EH (cell line): ENCODE results near the gene SPSB4.
A peak's percentile ranks its signal among the peaks of the same experiment; 100 is the strongest.
"Not testable (repeated sequence)": the region's sequence is repeated elsewhere in the genome, so short reads cannot be mapped to it uniquely, and the experiment has no call there.

ENCODE experiments used
- DNase-seq: peaks from one replicate; pipeline ENCODE4 v3.0.0-alpha.2; 2015; ENCODE audit warnings: low read depth

SPSB4 gene

DNA sequence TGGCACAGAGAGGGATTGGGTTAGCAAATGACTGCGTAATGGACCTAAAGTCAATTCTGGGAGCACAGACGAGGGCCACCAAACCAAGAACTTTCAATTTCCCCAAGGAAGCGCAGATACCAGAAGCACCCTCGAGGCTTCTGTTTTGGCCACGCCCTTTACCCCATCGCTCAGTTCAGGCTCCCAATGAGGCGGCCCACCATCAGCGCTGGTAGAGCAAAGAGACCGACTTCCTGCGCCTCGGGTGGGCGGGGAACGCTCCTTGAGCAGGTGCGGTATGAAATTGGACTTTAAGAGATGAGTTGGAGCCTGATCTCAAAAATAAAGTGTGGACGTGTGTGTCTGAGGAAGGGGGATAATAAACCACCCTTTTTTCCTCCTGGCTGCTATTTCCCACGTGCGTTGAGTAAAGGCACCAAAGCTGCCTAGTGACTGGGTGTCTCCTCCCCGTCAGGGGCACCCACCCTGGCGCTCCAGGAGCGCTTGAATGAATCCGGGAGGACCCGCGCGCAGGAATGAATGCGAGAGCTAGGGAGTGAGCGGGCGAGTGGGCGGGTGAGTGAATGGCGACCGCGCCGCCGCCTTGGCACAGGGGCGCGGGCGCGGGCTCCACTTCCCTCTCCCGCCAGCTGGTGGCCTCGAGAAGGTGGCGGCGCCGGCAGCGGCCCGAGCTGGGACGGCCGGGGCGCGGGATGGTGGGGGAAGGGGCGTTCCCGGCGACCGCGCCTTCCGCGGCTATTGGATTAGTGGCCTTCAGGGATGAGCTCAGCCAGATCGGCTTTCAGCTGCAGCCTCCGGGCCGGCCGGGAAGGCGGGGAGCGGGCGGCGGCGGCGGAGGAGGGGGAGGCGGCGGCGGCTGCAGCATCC, at the start of gene SPSB4:
Gene SPSB4 (plus strand): TSS at position 772 of the 867 bp plus-strand sequence. CDS start 14,758 bp downstream, outside the sequence.
- peak; percentile 66 for DNase-seq

DNA sequence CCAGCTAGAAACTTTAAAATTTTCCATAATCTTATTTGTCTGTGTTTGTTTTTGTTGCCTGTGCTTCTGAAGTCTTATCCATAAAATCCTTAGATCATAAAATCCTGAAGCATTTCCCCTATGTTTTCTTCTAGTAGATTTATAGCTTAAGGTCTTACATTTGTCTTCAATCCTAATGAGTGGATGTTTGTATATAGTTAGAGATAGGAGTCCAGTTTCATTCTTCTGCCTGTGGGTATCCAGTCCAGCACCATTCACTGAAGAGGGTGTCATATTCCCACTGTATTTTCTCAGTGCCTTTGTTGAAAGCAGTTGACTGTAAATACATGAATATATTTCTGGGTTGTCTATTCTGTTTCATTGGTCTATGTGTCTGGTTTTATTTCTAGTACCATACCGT, 44.8 kb upstream of the SPSB4 start:
- no peak for DNase-seq

GRCh38 chr3:141009496-141009895, 41.7 kb upstream of the SPSB4 start:
- DNase-seq = no peak

- peak; percentile 60 for DNase-seq
These were observed 39.7 kb upstream of the SPSB4 start for GRCh38 chr3:141011232-141011996.

DNA sequence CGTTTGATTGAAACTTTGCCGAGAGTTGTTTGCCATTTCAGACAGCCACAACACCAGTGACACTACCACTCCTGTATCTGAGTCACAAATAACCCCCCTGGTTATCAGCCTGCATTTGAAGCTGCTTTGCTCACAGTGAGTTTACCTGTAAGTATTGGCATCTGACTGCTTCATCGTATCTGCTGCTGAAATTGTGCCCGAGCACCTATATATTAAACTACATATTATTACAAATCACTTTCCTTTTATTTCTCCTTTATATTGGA, 39.2 kb upstream of the SPSB4 start:
- DNase-seq = no peak

- DNase-seq = peak; percentile 13
These were observed 38.6 kb upstream of the SPSB4 start for GRCh38 chr3:141012571-141012970.

GRCh38 chr3:141015481-141015880, 35.7 kb upstream of the SPSB4 start:
- DNase-seq = no peak

DNA sequence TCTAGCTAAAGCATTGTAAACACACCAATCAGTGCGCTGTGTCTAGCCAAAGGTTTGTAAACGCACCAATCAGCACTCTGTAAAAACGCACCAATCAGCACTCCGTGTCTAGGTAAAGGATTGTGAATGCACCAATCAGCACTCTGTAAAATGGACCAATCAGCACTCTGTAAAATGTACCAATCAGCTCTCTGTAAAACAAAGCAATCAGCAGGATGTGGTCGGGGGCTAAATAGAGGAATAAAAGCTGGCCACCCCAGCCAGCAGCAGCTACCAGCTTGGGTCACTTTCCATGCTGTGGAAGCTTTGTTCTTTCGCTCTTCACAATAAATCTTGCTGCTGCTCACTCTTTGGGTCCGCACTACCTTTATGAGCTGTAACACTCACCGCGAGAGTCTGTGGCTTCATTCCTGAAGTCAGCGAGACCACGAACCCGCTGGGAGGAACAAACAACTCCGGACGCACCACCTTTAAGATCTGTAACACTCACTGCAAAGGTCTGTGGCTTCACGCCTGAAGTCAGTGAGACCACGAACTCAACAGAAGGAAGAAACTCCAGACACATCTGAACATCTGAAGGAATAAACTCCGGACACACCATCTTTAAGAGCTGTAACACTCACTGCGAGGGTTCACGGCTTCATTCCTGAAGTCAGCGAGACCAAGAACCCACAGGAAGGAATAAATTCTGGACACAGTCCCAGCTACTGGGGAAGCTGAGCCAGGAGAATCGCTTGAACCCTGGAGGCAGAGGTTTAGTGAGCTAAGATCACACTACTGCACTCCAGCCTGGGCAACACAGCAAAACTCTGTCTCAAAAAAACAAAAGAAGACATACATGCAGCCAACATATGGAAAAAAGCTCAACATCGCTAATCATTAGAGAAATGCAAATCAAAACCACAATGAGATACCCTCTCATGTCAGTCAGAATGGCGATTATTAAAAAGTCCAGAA, 33.5 kb upstream of the SPSB4 start:
- not testable (repeated sequence) for DNase-seq

GRCh38 chr3:141019244-141019643, 31.9 kb upstream of the SPSB4 start:
- no peak for DNase-seq

DNA sequence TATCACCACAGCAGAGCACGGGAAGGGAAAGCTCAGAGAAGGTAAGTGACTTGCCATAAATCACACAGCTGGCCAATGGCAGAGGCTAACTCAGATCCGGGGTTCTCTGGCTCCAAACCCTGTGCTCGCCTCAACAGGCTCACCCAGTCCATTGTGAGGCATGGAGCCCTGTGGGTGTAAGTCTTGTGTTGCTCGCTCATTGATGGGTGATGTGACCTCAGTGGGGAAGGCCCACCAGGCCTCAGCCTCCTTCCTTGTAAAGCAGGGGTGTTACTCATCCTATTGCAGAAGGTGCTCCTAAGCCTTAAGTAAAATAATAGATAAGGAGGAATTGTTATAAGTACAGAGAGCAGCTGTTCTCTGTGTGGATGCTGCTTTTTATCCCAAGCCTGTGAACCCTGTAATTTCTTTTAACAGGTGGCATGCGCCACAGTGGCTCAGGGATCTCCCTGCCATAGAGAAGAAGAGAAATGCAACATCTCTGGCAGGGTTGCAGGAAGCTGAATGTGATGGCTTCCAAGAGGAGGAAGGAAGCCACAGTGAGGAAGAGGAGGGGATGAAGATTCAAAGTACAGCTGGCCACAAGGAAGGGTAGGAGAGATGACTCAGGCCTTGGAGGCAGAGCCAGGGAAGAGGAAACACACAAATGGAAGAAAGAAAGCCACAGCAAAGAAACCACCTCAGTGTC, 30.9 kb upstream of the SPSB4 start:
- DNase-seq = no peak

- peak; percentile 8 for DNase-seq
These were observed 29.9 kb upstream of the SPSB4 start for GRCh38 chr3:141021261-141021660.

DNA sequence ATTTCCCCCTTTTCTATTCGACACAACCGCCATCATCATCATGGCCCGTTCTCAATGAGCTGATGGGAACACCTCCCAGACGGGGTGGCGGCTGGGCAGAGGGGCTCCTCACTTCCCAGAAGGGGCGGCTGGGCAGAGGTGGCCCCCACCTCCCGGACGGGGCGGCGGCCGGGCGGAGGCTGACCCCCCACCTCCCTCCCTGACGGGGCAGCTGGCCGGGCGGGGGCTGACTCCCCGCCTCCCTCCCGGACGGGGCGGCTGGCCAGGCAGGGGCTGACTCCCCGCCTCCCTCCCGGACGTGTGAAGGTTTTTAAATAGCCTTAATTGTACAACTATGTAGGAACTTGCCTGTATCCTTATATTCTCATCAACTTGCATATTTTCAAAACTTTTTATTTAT, 20.9 kb upstream of the SPSB4 start:
- DNase-seq = no peak

GRCh38 chr3:141039589-141039988, 11.6 kb upstream of the SPSB4 start:
- DNase-seq = no peak

- no peak for DNase-seq
These were observed 6.2 kb upstream of the SPSB4 start for GRCh38 chr3:141044695-141045641.

GRCh38 chr3:141045849-141046248, 5.3 kb upstream of the SPSB4 start:
- no peak for DNase-seq

DNA sequence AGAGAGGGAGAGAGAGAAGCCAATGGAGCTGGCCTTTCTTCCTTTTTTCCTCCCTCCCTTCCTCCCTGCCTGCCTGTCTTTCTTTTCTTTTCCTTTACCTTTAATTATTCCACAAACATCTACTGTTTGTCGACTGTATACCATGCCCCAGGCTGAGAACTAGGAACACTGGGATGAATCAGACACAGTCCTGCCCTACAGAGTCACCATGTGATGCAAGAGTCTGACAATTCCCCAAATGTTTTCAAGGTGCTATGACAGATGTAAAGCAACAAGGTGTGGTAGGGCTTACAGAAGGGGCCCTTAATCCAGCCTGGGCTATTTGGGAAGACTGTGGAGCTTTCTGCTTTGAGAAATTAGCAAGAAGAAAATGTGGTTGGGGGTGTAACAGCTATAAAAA, 4.0 kb upstream of the SPSB4 start:
- DNase-seq = no peak

DNA sequence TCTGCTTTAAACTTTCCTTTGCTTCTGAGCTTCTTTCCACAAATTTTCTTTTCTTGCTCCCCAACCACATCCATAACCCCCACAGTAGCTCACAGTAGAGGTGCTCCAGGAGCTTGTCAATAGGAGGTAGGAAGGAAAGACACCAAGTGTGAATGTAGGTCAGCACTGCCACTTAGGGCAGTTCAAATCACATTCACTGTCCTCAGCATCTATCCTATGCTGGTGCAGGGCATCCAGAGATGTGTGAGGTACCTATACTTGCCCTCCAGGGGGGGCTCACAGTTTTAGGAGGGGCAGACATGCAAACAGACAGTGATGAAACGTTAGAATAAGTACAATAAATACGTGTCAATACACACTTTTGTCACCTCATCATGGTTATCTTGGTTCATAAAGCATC, 1.5 kb upstream of the SPSB4 start:
- peak; percentile 6 for DNase-seq

- no peak for DNase-seq
These were observed 475 bp downstream of the SPSB4 start for GRCh38 chr3:141051443-141052200.

DNA sequence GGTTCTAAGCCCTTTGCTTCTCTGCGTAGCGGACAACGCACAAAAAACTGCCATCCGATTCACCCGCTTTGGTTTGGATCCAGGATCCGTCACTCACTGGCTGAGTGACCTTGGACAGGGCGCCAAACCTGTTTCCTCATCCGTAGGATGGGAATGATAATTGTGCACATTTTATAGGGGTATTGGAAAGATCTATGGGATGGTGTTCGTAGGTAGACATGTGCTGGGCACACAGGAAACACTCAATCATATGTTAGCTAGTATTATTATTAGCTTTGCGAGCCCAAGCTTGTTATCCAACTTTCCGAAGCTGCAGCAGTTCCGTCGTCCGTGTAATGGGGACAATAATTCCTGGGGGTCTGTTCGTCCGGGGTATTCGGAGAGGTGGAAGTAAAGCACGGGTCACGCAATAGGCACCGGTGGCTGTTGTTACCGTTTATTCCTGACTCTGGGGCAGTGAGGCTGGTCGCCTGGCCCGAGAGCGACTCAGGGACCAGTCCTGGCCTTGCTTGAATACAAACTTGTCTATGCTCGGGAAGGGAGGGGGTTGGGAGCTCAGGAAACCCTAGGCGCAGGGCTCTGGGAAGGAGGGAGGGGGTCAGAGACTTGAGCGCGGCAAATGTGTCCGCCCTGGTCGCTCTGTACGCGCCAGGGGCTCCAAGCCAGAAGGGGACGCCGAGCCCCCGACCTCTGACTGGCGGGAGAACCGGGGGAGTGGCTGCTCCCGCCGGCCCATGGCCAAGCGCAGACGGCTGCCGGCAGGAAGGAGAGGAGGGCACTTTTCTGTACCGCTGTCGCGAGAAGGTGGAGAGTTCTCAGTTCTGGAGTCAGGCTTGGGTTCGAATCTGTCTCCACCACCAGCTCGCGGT, 1.3 kb downstream of the SPSB4 start:
- DNase-seq = no peak
